IMR-90 (cell line): ENCODE results near the gene PTGES2. TPM values are rescaled to one million over a fixed set of nuclear protein-coding genes. Genes with fewer than 3 reads are reported as not detected.

Source experiments
- ATAC-seq: fragments of 200-7000 bp; cut with Tn5 transposase; 2 replicates; pipeline ENCODE4 v1.9.1; 2020; ENCODE audit warnings: low read depth, mild to moderate bottlenecking, moderate library complexity
- BruUV-seq: library from RNA; stranded (reverse); fragments of 400-500 nt; replicated peaks from 2 replicates; lab custom pipeline; 2021; lab: Mats Ljungman, UMichigan
- CTCF ChIA-PET: fragments of 300-600 bp; formaldehyde crosslinking; extraction: SDS; loops from one replicate; lab custom pipeline; 2021; ENCODE audit warnings: antibody characterized with exemption; lab: Yijun Ruan, JAX
- POLR2A ChIA-PET: fragments of 300-600 bp; sonication (Branson Sonifier 250); formaldehyde crosslinking; loops from one replicate; lab custom pipeline; 2022; ENCODE audit warnings: antibody characterized with exemption; ENCODE audit not compliant: unreplicated experiment; lab: Charles Lee
- DNase-seq: peaks from one replicate; pipeline ENCODE4 v3.0.0; 2013
- H2AFZ ChIP-seq: replicated peaks from 2 replicates; pipeline ENCODE3; 2013; ENCODE audit warnings: low read length, mild to moderate bottlenecking; ENCODE audit not compliant: poor library complexity
- H2AK5ac ChIP-seq: 2 replicates; pipeline ENCODE4 v1.6.1; 2013; ENCODE audit warnings: low read depth, low read length, inconsistent platforms
- H2AK9ac ChIP-seq: replicated peaks from 2 replicates; pipeline ENCODE3; 2013; ENCODE audit warnings: mild to moderate bottlenecking, low read depth, low read length, moderate library complexity; ENCODE audit not compliant: poor library complexity
- H2BK120ac ChIP-seq: 2 replicates; pipeline ENCODE4 v1.6.1; 2013; ENCODE audit warnings: low read depth, low read length, inconsistent platforms
- H2BK15ac ChIP-seq: 3 replicates; pipeline ENCODE4 v1.6.1; 2013; ENCODE audit warnings: low read depth, low read length, inconsistent platforms
- H2BK20ac ChIP-seq: 2 replicates; pipeline ENCODE4 v1.6.1; 2013; ENCODE audit warnings: low read depth, mild to moderate bottlenecking, inconsistent platforms, low read length, moderate library complexity
- H2BK5ac ChIP-seq: 2 replicates; pipeline ENCODE4 v1.6.1; 2013; ENCODE audit warnings: mild to moderate bottlenecking, low read depth, low read length, inconsistent platforms; ENCODE audit not compliant: poor library complexity, severe bottlenecking
- H3K14ac ChIP-seq: replicated peaks from 2 replicates; pipeline ENCODE4 v1.6.1; 2013; ENCODE audit warnings: low read depth, low read length, inconsistent platforms
- H3K18ac ChIP-seq: 2 replicates; pipeline ENCODE4 v1.6.1; 2013; ENCODE audit warnings: low read depth, low read length, control low read depth
- H3K23ac ChIP-seq: 2 replicates; pipeline ENCODE4 v1.6.1; 2013; ENCODE audit warnings: low read depth, low read length, inconsistent platforms
- H3K27ac ChIP-seq: 2 replicates; pipeline ENCODE4 v1.5.1; 2013; ENCODE audit warnings: mild to moderate bottlenecking, control low read depth, low read length; ENCODE audit not compliant: insufficient read depth
- H3K27me3 ChIP-seq: 2 replicates; pipeline ENCODE4 v1.6.1; 2013; ENCODE audit warnings: low read length; ENCODE audit not compliant: control insufficient read depth, insufficient read depth
- H3K36me3 ChIP-seq: 2 replicates; pipeline ENCODE4 v1.6.1; 2013; ENCODE audit warnings: low read length, mixed read lengths; ENCODE audit not compliant: control insufficient read depth, insufficient read depth
- H3K4ac ChIP-seq: 2 replicates; pipeline ENCODE4 v1.6.1; 2013; ENCODE audit warnings: low read depth, low read length, inconsistent platforms
- H3K4me1 ChIP-seq: 2 replicates; pipeline ENCODE4 v1.6.1; 2013; ENCODE audit warnings: low read length, mixed read lengths; ENCODE audit not compliant: control insufficient read depth, insufficient read depth
- H3K4me2 ChIP-seq: 2 replicates; pipeline ENCODE4 v1.6.1; 2013; ENCODE audit warnings: low read depth, mild to moderate bottlenecking, control low read depth, low read length, moderate library complexity
- H3K4me3 ChIP-seq: 2 replicates; pipeline ENCODE4 v1.5.1; 2013; ENCODE audit warnings: low read depth, mild to moderate bottlenecking, control low read depth, low read length, moderate library complexity; ENCODE audit not compliant: insufficient read depth
- H3K56ac ChIP-seq: 2 replicates; pipeline ENCODE4 v1.6.1; 2013; ENCODE audit warnings: low read length, inconsistent platforms; ENCODE audit not compliant: insufficient read depth; ENCODE audit errors: extremely low read depth
- H3K79me1 ChIP-seq, 2 experiments: 2 replicates each; pipeline ENCODE4 v1.6.1; 2013; ENCODE audit warnings: low read length in 2 of 2, inconsistent platforms in 1 of 2, low read depth in 1 of 2
- H3K9ac ChIP-seq: 2 replicates; pipeline ENCODE4 v1.6.1; 2013; ENCODE audit warnings: low read depth, low read length, control low read depth
- H3K9me1 ChIP-seq: 2 replicates; pipeline ENCODE4 v1.6.1; 2013; ENCODE audit warnings: low read length, inconsistent platforms; ENCODE audit not compliant: insufficient read depth
- H3K9me3 ChIP-seq: 2 replicates; pipeline ENCODE4 v1.6.1; 2013; ENCODE audit warnings: low read length; ENCODE audit not compliant: control insufficient read depth, insufficient read depth
- H4K20me1 ChIP-seq: 2 replicates; pipeline ENCODE4 v1.6.1; 2013; ENCODE audit warnings: low read length, inconsistent platforms; ENCODE audit not compliant: insufficient read depth
- H4K5ac ChIP-seq: 2 replicates; pipeline ENCODE4 v1.6.1; 2013; ENCODE audit warnings: mild to moderate bottlenecking, low read depth, low read length, control low read depth
- H4K8ac ChIP-seq, 2 experiments: 2 replicates each; pipeline ENCODE4 v1.6.1; 2013; ENCODE audit warnings: low read depth in 2 of 2, low read length in 2 of 2, control low read depth in 1 of 2, inconsistent platforms in 1 of 2
- H4K91ac ChIP-seq: 2 replicates; pipeline ENCODE4 v1.6.1; 2013; ENCODE audit warnings: low read depth, low read length, inconsistent platforms; ENCODE audit not compliant: insufficient read depth
- BHLHE40 ChIP-seq: fragments of 150-350 bp; IDR thresholded peaks from 2 replicates; pipeline ENCODE4 v1.6.1; 2016; ENCODE audit warnings: mild to moderate bottlenecking, low read depth, low read length
- CEBPB ChIP-seq: IDR thresholded peaks from 2 replicates; pipeline ENCODE4 v1.6.1; 2012; ENCODE audit warnings: low read depth, low read length, improper control_type of control experiment
- CHD1 ChIP-seq: IDR thresholded peaks from 2 replicates; pipeline ENCODE4 v1.6.1; 2012; ENCODE audit warnings: low read depth, low read length, improper control_type of control experiment
- MAFK ChIP-seq: IDR thresholded peaks from 2 replicates; pipeline ENCODE4 v1.6.1; 2012; ENCODE audit warnings: low read depth, low read length, improper control_type of control experiment
- MAZ ChIP-seq: IDR thresholded peaks from 2 replicates; pipeline ENCODE4 v1.6.1; 2012; ENCODE audit warnings: low read depth, mild to moderate bottlenecking, low read length, improper control_type of control experiment, moderate library complexity, borderline replicate concordance
- MXI1 ChIP-seq: IDR thresholded peaks from 2 replicates; pipeline ENCODE4 v1.6.1; 2012; ENCODE audit warnings: low read depth, mild to moderate bottlenecking, low read length, moderate library complexity, borderline replicate concordance
- NFE2L2 ChIP-seq: fragments of 150-350 bp; IDR thresholded peaks from 2 replicates; pipeline ENCODE4 v1.6.1; 2016; ENCODE audit warnings: low read depth, mild to moderate bottlenecking, low read length
- POLR2A ChIP-seq: IDR thresholded peaks from 2 replicates; pipeline ENCODE4 v1.6.1; 2012; ENCODE audit warnings: mild to moderate bottlenecking, low read depth, low read length
- RCOR1 ChIP-seq: IDR thresholded peaks from 2 replicates; pipeline ENCODE4 v1.6.1; 2012; ENCODE audit warnings: mild to moderate bottlenecking, low read length, improper control_type of control experiment; ENCODE audit not compliant: insufficient replicate concordance
- SMC3 ChIP-seq: fragments of 150-350 bp; IDR thresholded peaks from 2 replicates; pipeline ENCODE4 v1.6.1; 2016; ENCODE audit warnings: low read depth, mild to moderate bottlenecking, antibody characterized with exemption, low read length, moderate library complexity
- USF2 ChIP-seq: fragments of 150-350 bp; IDR thresholded peaks from 2 replicates; pipeline ENCODE4 v1.6.1; 2017; ENCODE audit warnings: mild to moderate bottlenecking, antibody characterized with exemption, low read length, low read depth
- WGBS, 2 experiments: methylation state at CpG; one replicate each; pipeline versions ENCODE4 v1.1.5 to v1.1.7; 2013; ENCODE audit warnings: missing lambda C conversion rate in 2 of 2; ENCODE audit not compliant: insufficient read length in 1 of 2; ENCODE audit errors: extremely low coverage in 2 of 2; 5-methylcytosine and 5-hydroxymethylcytosine counted together
- dilution Hi-C: fragments of 300-500 bp; cut with HindIII; formaldehyde crosslinking; loops from one replicate; pipeline ENCODE4 v1.14.3; 2018; ENCODE audit warnings: low sequenced_read_pairs; ENCODE audit not compliant: unreplicated experiment
- in situ Hi-C: fragments of 300-500 bp; cut with MboI; formaldehyde crosslinking; loops from 3 replicates; pipeline ENCODE4 v1.14.3; 2019; ENCODE audit warnings: low sequenced_read_pairs, inconsistent platforms, mixed read lengths
- intact Hi-C: fragments of 100-400 bp; cut with micrococcal nuclease; formaldehyde crosslinking; loops from 2 replicates; pipeline ENCODE4 v1.10.0; 2022
- polyA plus RNA-seq, 3 experiments: library from polyadenylated mRNA; depleted of rRNA; stranded (reverse); fragments of >200 nt; gene quantifications; 2 replicates each; pipeline ENCODE4 v1.2.3, GENCODE V29; 2012; ENCODE audit warnings: low replicate concordance in 1 of 3
- total RNA-seq: library from RNA; depleted of rRNA; stranded (reverse); fragments of >200 nt; gene quantifications from 2 replicates; pipeline ENCODE4 v1.2.3, GENCODE V29; 2012
- TF ChIP-seq, protein P1 (sequence below): fragments of 150-350 bp; IDR thresholded peaks from 2 replicates; pipeline ENCODE4 v1.6.1; 2016; ENCODE audit warnings: low read depth, mild to moderate bottlenecking, low read length, moderate library complexity, borderline replicate concordance
- TF ChIP-seq, protein P2 (sequence below): conservative IDR thresholded peaks from 2 replicates; pipeline ENCODE4 v1.5.1; 2012; ENCODE audit warnings: mild to moderate bottlenecking, low read depth, low read length, improper control_type of control experiment

PTGES2 gene
- total and polyA plus RNA-seq, 2 of the 4 experiments (the other 2 are of a cell fraction), result 100 to 107 TPM

DNA sequence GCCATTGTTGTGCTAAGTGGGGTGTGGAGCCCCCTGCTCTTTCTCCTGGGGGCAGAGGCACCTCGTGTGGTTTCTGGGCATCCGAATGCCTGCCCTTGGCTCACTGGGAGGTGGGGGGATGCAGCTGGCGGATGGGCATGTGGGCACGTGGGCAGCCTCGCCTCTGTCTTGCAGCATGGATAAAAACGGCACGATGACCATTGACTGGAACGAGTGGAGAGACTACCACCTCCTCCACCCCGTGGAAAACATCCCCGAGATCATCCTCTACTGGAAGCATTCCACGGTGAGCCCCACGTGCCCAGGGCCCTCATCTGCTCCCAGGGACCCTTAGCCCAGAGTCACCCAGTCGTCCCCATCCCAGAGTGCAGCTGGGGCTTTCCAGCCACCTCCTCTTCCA is 25.3 kb downstream of the PTGES2 start:
- Histone ChIP-seq H3K9me3 (no peaks in the 10 kb centered on the region), H2BK120ac (no peak overlapping the region), H3K14ac (no peak overlapping the region), H3K4ac (no peak overlapping the region), H3K79me1 (peaks cover 27 to 82% of the 10 kb centered on the region in 2 experiments), H2BK15ac (no peak overlapping the region), H3K9ac (no peak overlapping the region), H2BK5ac (no peak overlapping the region), H3K27me3 (no peaks in the 10 kb centered on the region), H3K4me2 (no peak overlapping the region), H4K91ac (no peak overlapping the region), H3K9me1 (peaks cover 25% of the 10 kb centered on the region; the same call in 1 of the 2 replicates), H3K27ac (no peak overlapping the region), H2AK9ac (peak overlapping the region; percentile 34), H3K23ac (no peak overlapping the region), H4K5ac (no peak overlapping the region), H4K8ac (no peak overlapping the region), H2AFZ (no peak overlapping the region), H2BK20ac (no peak overlapping the region), H3K4me1 (peaks cover 25% of the 10 kb centered on the region), H3K56ac (no peak overlapping the region), H2AK5ac (no peak overlapping the region), H4K20me1 (peaks cover 45% of the 10 kb centered on the region), H3K4me3 (no peak overlapping the region), H3K18ac (no peak overlapping the region), H3K36me3 (peaks cover 56% of the 10 kb centered on the region)
- in situ Hi-C loops, result no loop called here
- CTCF ChIA-PET, result no interaction called here
- WGBS, 2 experiments, result 94% methylated on average over 6 of the region's 13 CpGs; no CpG with 5 or more reads in 1 of the 2 experiments
- ATAC-seq (no peak), DNase-seq (no peak)
- intact Hi-C loops, result no loop called here
- BruUV-seq, result no TSS peak
- TF ChIP-seq SMC3, result no peak
- TF ChIP-seq NFE2L2, result no peak
- TF ChIP-seq CEBPB, result no peak
- no peak for TF ChIP-seq RCOR1
- TF ChIP-seq MAZ, result no peak
- TF ChIP-seq USF2, result no peak
- TF ChIP-seq POLR2A, result no peak
- no peak for TF ChIP-seq MXI1
- TF ChIP-seq, protein P1, sequence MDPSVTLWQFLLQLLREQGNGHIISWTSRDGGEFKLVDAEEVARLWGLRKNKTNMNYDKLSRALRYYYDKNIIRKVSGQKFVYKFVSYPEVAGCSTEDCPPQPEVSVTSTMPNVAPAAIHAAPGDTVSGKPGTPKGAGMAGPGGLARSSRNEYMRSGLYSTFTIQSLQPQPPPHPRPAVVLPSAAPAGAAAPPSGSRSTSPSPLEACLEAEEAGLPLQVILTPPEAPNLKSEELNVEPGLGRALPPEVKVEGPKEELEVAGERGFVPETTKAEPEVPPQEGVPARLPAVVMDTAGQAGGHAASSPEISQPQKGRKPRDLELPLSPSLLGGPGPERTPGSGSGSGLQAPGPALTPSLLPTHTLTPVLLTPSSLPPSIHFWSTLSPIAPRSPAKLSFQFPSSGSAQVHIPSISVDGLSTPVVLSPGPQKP, result no peak
- TF ChIP-seq, protein P2, sequence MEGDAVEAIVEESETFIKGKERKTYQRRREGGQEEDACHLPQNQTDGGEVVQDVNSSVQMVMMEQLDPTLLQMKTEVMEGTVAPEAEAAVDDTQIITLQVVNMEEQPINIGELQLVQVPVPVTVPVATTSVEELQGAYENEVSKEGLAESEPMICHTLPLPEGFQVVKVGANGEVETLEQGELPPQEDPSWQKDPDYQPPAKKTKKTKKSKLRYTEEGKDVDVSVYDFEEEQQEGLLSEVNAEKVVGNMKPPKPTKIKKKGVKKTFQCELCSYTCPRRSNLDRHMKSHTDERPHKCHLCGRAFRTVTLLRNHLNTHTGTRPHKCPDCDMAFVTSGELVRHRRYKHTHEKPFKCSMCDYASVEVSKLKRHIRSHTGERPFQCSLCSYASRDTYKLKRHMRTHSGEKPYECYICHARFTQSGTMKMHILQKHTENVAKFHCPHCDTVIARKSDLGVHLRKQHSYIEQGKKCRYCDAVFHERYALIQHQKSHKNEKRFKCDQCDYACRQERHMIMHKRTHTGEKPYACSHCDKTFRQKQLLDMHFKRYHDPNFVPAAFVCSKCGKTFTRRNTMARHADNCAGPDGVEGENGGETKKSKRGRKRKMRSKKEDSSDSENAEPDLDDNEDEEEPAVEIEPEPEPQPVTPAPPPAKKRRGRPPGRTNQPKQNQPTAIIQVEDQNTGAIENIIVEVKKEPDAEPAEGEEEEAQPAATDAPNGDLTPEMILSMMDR, result no peak
- no peak for TF ChIP-seq MAFK
- TF ChIP-seq CHD1, result no peak
- TF ChIP-seq BHLHE40, result no peak
- dilution Hi-C loops, result no loop called here
- POLR2A ChIA-PET, result no interaction called here
